ENCODE results near the gene RSRP1. TPM values are rescaled to one million over a fixed set of nuclear protein-coding genes. Genes with fewer than 3 reads are reported as not detected.

The RSRP1 gene
- total and polyA plus RNA-seq, 2 of the 13 experiments (the other 11 are each of a cell fraction or from before 2014, with no cell fraction given), result 43.9 to 52.8 TPM

DNA sequence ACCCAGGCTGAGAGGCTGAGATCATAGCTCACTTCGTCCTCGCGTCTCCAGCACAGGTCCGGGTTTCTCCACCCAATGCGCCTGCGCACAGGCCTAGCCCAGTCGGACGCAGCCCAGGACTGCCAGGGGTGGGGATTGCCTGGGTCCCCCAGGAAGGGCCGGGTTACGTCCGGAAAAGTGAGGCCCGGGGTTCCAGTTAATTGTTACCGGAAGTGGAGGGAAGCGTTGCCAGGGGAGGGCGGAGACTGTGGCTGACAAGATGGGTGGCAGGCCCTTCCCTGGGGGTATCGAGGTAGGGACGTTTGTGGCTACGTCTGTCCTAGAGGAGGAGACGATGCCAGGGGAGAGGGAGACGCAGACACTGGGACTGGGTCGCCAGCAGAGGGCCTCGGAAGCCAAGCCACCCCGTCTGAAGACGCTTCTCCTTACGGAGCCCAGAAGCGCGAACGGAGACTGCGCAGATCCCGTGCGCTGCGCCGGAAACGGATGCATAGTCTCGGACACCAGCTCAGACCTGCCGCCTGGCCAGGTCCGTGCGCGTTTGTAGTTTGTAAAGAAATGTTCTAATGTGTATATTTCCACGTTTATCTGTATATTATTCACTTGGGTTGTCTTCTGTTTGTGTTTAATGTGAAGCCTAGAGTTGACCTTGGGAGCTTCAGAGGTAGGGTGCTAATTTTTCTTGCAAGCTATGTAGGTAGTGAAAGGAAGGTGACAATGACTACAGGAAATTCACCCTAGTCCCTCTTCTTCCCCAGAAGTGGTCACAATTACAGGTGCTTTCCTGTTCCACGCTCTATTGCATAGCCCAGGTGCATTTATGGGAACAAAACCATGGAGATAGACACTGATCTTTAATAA is 7.3 kb downstream of the RSRP1 start (continued):
- peak; percentile 73; the same call in 1 of the 2 replicates for TF ChIP-seq ZFP36L1 (CRISPR knock-in tag; IDR thresholded peaks at IDR 0.05)
- TF ChIP-seq CCAR2 (optimal IDR thresholded peaks at IDR 0.05; ENCODE audit: low read depth, low read length), result no peak
- peak; percentile 81 for TF ChIP-seq CAMTA2 (CRISPR knock-in tag; IDR thresholded peaks at IDR 0.05; ENCODE audit: borderline replicate concordance)
- TF ChIP-seq RARG (CRISPR knock-in tag; IDR thresholded peaks at IDR 0.05; ENCODE audit: low read depth), result 0 out of 2 replicates have a peak, but pooled peaks have one; percentile 20
- no peak for TF ChIP-seq NFYC (CRISPR knock-in tag; IDR thresholded peaks at IDR 0.05)
- peak; percentile 75; the same call in 1 of the 2 replicates for TF ChIP-seq ZNF792 (CRISPR knock-in tag; IDR thresholded peaks at IDR 0.05)
- TF ChIP-seq, protein P1, sequence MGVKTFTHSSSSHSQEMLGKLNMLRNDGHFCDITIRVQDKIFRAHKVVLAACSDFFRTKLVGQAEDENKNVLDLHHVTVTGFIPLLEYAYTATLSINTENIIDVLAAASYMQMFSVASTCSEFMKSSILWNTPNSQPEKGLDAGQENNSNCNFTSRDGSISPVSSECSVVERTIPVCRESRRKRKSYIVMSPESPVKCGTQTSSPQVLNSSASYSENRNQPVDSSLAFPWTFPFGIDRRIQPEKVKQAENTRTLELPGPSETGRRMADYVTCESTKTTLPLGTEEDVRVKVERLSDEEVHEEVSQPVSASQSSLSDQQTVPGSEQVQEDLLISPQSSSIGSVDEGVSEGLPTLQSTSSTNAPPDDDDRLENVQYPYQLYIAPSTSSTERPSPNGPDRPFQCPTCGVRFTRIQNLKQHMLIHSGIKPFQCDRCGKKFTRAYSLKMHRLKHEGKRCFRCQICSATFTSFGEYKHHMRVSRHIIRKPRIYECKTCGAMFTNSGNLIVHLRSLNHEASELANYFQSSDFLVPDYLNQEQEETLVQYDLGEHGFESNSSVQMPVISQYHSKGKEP (CRISPR knock-in tag; IDR thresholded peaks at IDR 0.05), result peak; percentile 7; the same call in 1 of the 2 replicates
- no peak for TF ChIP-seq NPAS2 (CRISPR knock-in tag; IDR thresholded peaks at IDR 0.05; ENCODE audit: borderline replicate concordance)
- TF ChIP-seq U2AF2 (IDR thresholded peaks at IDR 0.05; ENCODE audit: low read depth, low read length), result no peak
- TF ChIP-seq, protein P2, sequence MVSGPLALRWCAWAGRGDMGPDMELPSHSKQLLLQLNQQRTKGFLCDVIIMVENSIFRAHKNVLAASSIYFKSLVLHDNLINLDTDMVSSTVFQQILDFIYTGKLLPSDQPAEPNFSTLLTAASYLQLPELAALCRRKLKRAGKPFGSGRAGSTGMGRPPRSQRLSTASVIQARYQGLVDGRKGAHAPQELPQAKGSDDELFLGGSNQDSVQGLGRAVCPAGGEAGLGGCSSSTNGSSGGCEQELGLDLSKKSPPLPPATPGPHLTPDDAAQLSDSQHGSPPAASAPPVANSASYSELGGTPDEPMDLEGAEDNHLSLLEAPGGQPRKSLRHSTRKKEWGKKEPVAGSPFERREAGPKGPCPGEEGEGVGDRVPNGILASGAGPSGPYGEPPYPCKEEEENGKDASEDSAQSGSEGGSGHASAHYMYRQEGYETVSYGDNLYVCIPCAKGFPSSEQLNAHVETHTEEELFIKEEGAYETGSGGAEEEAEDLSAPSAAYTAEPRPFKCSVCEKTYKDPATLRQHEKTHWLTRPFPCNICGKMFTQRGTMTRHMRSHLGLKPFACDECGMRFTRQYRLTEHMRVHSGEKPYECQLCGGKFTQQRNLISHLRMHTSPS (CRISPR knock-in tag; IDR thresholded peaks at IDR 0.05; ENCODE audit: low read depth), result peak; percentile 72
- TF ChIP-seq MTA3 (CRISPR knock-in tag; IDR thresholded peaks at IDR 0.05), result no peak
- peak; percentile 67; the same call in 1 of the 2 replicates for TF ChIP-seq ZNF776 (CRISPR knock-in tag; IDR thresholded peaks at IDR 0.05)
- no peak for TF ChIP-seq ZNF564 (CRISPR knock-in tag; IDR thresholded peaks at IDR 0.05)
- no peak for TF ChIP-seq KDM5A (IDR thresholded peaks at IDR 0.05; ENCODE audit: borderline replicate concordance, low read length)
- peak; percentile 92; the same call in 1 of the 2 replicates for TF ChIP-seq SIN3A (IDR thresholded peaks at IDR 0.05; ENCODE audit: borderline replicate concordance, low read depth, low read length)
- TF ChIP-seq GATA4 (IDR thresholded peaks at IDR 0.05; ENCODE audit: borderline replicate concordance, low read depth), result peak; percentile 63; the same call in 1 of the 2 replicates
- TF ChIP-seq ATF7 (IDR thresholded peaks at IDR 0.05), result no peak
- no peak; the same call in 1 of the 2 replicates for TF ChIP-seq ATF7 (CRISPR knock-in tag; IDR thresholded peaks at IDR 0.05)
- TF ChIP-seq TARDBP (CRISPR knock-in tag; IDR thresholded peaks at IDR 0.05), result peak; percentile 71; the same call in 1 of the 2 replicates
- peak; percentile 35 for TF ChIP-seq MED8 (CRISPR knock-in tag; IDR thresholded peaks at IDR 0.05; ENCODE audit: insufficient replicate concordance)
- TF ChIP-seq ZNF263 (CRISPR knock-in tag; IDR thresholded peaks at IDR 0.05), result no peak
- peak; percentile 34; the same call in 1 of the 2 replicates for TF ChIP-seq SOX5 (CRISPR knock-in tag; IDR thresholded peaks at IDR 0.05; ENCODE audit: borderline replicate concordance)
- TF ChIP-seq AGO1 (IDR thresholded peaks at IDR 0.05; ENCODE audit: low read depth, low read length, poor library complexity, severe bottlenecking), result peak; percentile 98
- TF ChIP-seq CHD2 (IDR thresholded peaks at IDR 0.05; ENCODE audit: low read depth, low read length), result no peak
- 0 out of 2 replicates have a peak, but pooled peaks have one; percentile 40 for TF ChIP-seq DMTF1 (CRISPR knock-in tag; IDR thresholded peaks at IDR 0.05)
